NB4 (cell line): ENCODE data around the gene NME1.

Experiments used
- POLR2A ChIP-seq: IDR thresholded peaks from 2 replicates; pipeline ENCODE4 v1.6.1; 2011; ENCODE audit warnings: mild to moderate bottlenecking; ENCODE audit not compliant: insufficient read length; ENCODE audit errors: extremely low read depth
- TF ChIP-seq, protein P1 (sequence below): IDR thresholded peaks from one replicate; pipeline ENCODE4 v1.5.1; 2012; ENCODE audit warnings: low read depth, low read length

DNA sequence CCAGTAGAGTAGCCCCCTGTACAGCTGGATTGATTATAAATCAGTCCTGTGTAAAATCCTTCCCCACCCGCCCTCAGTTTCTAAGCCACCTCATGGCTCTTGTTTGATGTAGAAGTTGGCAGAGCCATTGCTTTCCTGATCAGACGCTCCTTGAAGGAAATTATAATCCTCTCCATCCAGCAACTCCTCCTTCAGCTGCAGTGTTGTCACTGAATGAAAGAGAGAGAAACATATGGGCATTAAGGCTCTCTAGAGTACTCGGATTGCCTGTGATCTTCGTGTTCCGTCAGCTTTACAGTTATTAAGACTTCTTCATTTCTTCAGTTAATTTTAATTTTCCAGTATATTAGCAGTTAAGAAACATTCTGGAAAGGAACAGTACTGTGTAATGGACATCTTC, 27.1 kb downstream of the NME1 start:
- TF ChIP-seq, protein P1, sequence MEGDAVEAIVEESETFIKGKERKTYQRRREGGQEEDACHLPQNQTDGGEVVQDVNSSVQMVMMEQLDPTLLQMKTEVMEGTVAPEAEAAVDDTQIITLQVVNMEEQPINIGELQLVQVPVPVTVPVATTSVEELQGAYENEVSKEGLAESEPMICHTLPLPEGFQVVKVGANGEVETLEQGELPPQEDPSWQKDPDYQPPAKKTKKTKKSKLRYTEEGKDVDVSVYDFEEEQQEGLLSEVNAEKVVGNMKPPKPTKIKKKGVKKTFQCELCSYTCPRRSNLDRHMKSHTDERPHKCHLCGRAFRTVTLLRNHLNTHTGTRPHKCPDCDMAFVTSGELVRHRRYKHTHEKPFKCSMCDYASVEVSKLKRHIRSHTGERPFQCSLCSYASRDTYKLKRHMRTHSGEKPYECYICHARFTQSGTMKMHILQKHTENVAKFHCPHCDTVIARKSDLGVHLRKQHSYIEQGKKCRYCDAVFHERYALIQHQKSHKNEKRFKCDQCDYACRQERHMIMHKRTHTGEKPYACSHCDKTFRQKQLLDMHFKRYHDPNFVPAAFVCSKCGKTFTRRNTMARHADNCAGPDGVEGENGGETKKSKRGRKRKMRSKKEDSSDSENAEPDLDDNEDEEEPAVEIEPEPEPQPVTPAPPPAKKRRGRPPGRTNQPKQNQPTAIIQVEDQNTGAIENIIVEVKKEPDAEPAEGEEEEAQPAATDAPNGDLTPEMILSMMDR, result no peak
- no peak for TF ChIP-seq POLR2A
